Right lobe of liver (tissue), 6 donors: ENCODE measurements around the gene COG3. TPM values are rescaled to one million over a fixed set of nuclear protein-coding genes. Genes with fewer than 3 reads are reported as not detected.

Experiments
- ATAC-seq, 4 donors: fragments of 200-7000 bp; cut with Tn5 transposase; one replicate each; pipeline ENCODE4 v1.9.1; 2020; ENCODE audit warnings: mild to moderate bottlenecking in 4 of 4, moderate library complexity in 4 of 4
- DNase-seq, 3 donors: peaks; one replicate each; pipeline ENCODE4 v3.0.0-alpha.2; 2020
- H3K27ac ChIP-seq, 3 donors: fragments of 200-600 bp; one replicate each; pipeline ENCODE4 v1.8.0; 2022
- H3K27me3 ChIP-seq, 2 donors: fragments of 200-600 bp; one replicate each; pipeline ENCODE4 v1.8.0; 2022
- H3K36me3 ChIP-seq, 4 donors: fragments of 200-600 bp; sonication (generic) in 1 of 4; one replicate each; pipeline versions ENCODE4 v1.5.1 to v1.8.0; 2017 to 2022; ENCODE audit warnings: control low read depth in 1 of 4
- H3K4me1 ChIP-seq, 4 donors: fragments of 200-600 bp; sonication (generic) in 1 of 4; one replicate each; pipeline versions ENCODE4 v1.5.1 to v1.8.0; 2017 to 2022; ENCODE audit warnings: control low read depth in 1 of 4
- H3K4me3 ChIP-seq, 3 donors: fragments of 200-600 bp; one replicate each; pipeline ENCODE4 v1.8.0; 2022
- H3K9me3 ChIP-seq, 4 donors: fragments of 200-600 bp; sonication (generic) in 1 of 4; one replicate each; pipeline versions ENCODE4 v1.5.1 to v1.8.0; 2017 to 2022; ENCODE audit warnings: control low read depth in 1 of 4
- CTCF ChIP-seq, 4 donors: fragments of 200-600 bp in 3 of 4; fragments of 450-650 bp in 1 of 4; IDR thresholded peaks; one replicate each; pipeline versions ENCODE4 v1.5.1 to v1.8.0; 2016 to 2022; ENCODE audit warnings: antibody characterized with exemption in 4 of 4, mild to moderate bottlenecking in 2 of 4
- POLR2A ChIP-seq: fragments of 450-650 bp; IDR thresholded peaks from one replicate; pipeline ENCODE4 v1.6.1; 2017; ENCODE audit warnings: antibody characterized with exemption, mild to moderate bottlenecking
- WGBS: methylation state at CpG from one replicate; pipeline ENCODE4 v1.1.6; 2018; ENCODE audit warnings: low coverage, low lambda C conversion rate; ENCODE audit not compliant: insufficient coverage; ENCODE audit errors: missing lambda C conversion rate; 5-methylcytosine and 5-hydroxymethylcytosine counted together
- intact Hi-C, 2 donors: fragments of 100-400 bp; cut with DNase I; formaldehyde crosslinking; loops; one replicate each; pipeline versions ENCODE4 v1.11.2 to v1.14.1; 2022
- total RNA-seq, 6 experiments: library from RNA; depleted of rRNA in 2 of 6; stranded (reverse); fragments of >200 nt in 2 of 6; fragmentation: NEBNext Ultra II Directional in 3 of 6; extraction: Animal tissue kit (Norgen Biotek cat#: 25700) in 3 of 6; gene quantifications; one replicate each; pipeline versions ENCODE4 v1.1.0 to v1.2.4, GENCODE V29; 2016 to 2023
- donor health status: DM: no; HTN: yes; CAD: no.
- donor health status: DM: no; HTN: no; CAD: no.
- donor health status: DM: no; HTN: no; CAD: no.
- donor health status: DM: no; HTN: yes; CAD: no.
- donor health status: DM: no; HTN: yes; CAD: no.

COG3 gene
- total RNA-seq, 6 experiments from 2014 or later, result 18.9 to 66.3 (median 36.8) TPM

- H3K4me1 ChIP-seq, result no peaks in the 10 kb centered on the region
- intact Hi-C loops, result no loop called here
- peaks cover 5 to 90% (median 39%) of the 10 kb centered on the region in 4 donors for H3K36me3 ChIP-seq
- ATAC-seq (no peak), DNase-seq (no peak)
- H3K27ac ChIP-seq, result no peak overlapping the region
- WGBS, result 79% methylated on average over 1 of the region's 1 CpG
- H3K4me3 ChIP-seq, result no peak overlapping the region
- H3K27me3 ChIP-seq, result no peaks in the 10 kb centered on the region
- no peaks in the 10 kb centered on the region for H3K9me3 ChIP-seq
- no peak for TF ChIP-seq CTCF (IDR thresholded peaks at IDR 0.05)
- TF ChIP-seq POLR2A, result no peak
Measured at GRCh38 chr13:45512098-45512496, 47.4 kb downstream of the COG3 start.

- intact Hi-C loops, result no loop called here
- H3K4me1 ChIP-seq, result no peaks in the 10 kb centered on the region
- H3K9me3 ChIP-seq, result no peaks in the 10 kb centered on the region
- no peak overlapping the region for H3K4me3 ChIP-seq
- ATAC-seq (no peak), DNase-seq (no peak)
- H3K36me3 ChIP-seq, result peaks cover 8 to 86% (median 43%) of the 10 kb centered on the region in 4 donors
- H3K27me3 ChIP-seq, result no peaks in the 10 kb centered on the region
- no peak overlapping the region for H3K27ac ChIP-seq
- 79% methylated on average over 2 of the region's 2 CpGs for WGBS
- no peak for TF ChIP-seq POLR2A
Measured at GRCh38 chr13:45516757-45517156, 52.0 kb downstream of the COG3 start.

GRCh38 chr13:45518525-45519245 lies 53.9 kb downstream of the COG3 start:
- intact Hi-C loops, result no loop called here
- TF ChIP-seq CTCF (IDR thresholded peaks at IDR 0.05) (no peak), POLR2A (no peak)
- 60% methylated on average over 4 of the region's 4 CpGs for WGBS
- Histone ChIP-seq H3K27me3 (no peaks in the 10 kb centered on the region), H3K4me1 (no peaks in the 10 kb centered on the region), H3K9me3 (no peaks in the 10 kb centered on the region), H3K36me3 (peaks cover 8 to 75% (median 42%) of the 10 kb centered on the region in 4 donors), H3K4me3 (no peak overlapping the region), H3K27ac (no peak overlapping the region)
- DNase-seq, result no peak
- no peak for ATAC-seq

GRCh38 chr13:45519493-45519892 lies 54.8 kb downstream of the COG3 start:
- H3K36me3 ChIP-seq, result peaks cover 8 to 75% (median 42%) of the 10 kb centered on the region in 4 donors

More at GRCh38 chr13:45519493-45519892, 54.8 kb downstream of the COG3 start:
- 53% methylated on average over 4 of the region's 4 CpGs for WGBS
- DNase-seq, result no peak
- Histone ChIP-seq H3K4me1 (no peaks in the 10 kb centered on the region), H3K27ac (no peak overlapping the region), H3K27me3 (no peaks in the 10 kb centered on the region), H3K9me3 (no peaks in the 10 kb centered on the region), H3K4me3 (no peak overlapping the region)
- no peak for TF ChIP-seq POLR2A
- no peak for TF ChIP-seq CTCF (IDR thresholded peaks at IDR 0.05)
- ATAC-seq, result no peak
- intact Hi-C loops, result no loop called here
